DOHH2 (cell line): ENCODE data around the gene CD2AP.

ENCODE experiments used
- CTCF ChIP-seq: fragments of 200-600 bp; sonication (generic); IDR thresholded peaks from one replicate; pipeline ENCODE4 v1.5.1; 2014; ENCODE audit warnings: antibody characterized with exemption, mild to moderate bottlenecking, low read depth, low read length; ENCODE audit not compliant: poor library complexity, severe bottlenecking
- EZH2phosphoT487 ChIP-seq: fragments of 200-600 bp; sonication (generic); IDR thresholded peaks from 2 replicates; pipeline ENCODE4 v1.6.1; 2017; ENCODE audit warnings: borderline replicate concordance, mild to moderate bottlenecking, antibody characterized with exemption, low read length, moderate library complexity, mixed read lengths

- TF ChIP-seq CTCF (no peak), EZH2phosphoT487 (no peak)
Measured at GRCh38 chr6:47485491-47486135, 8.0 kb downstream of the CD2AP start.
